NCI-H1694 treated with DMSO at 0.1 percent for 48 hours (cell line): Measurements from ENCODE around the gene PJA2.
"Not testable (repeated sequence)": the region's sequence is repeated elsewhere in the genome, so short reads cannot be mapped to it uniquely, and the experiment has no call there.

Experiments used
- DNase-seq: peaks from one replicate; lab custom pipeline; 2025; lab: John Stamatoyannopoulos, UW

The PJA2 gene, protein sequence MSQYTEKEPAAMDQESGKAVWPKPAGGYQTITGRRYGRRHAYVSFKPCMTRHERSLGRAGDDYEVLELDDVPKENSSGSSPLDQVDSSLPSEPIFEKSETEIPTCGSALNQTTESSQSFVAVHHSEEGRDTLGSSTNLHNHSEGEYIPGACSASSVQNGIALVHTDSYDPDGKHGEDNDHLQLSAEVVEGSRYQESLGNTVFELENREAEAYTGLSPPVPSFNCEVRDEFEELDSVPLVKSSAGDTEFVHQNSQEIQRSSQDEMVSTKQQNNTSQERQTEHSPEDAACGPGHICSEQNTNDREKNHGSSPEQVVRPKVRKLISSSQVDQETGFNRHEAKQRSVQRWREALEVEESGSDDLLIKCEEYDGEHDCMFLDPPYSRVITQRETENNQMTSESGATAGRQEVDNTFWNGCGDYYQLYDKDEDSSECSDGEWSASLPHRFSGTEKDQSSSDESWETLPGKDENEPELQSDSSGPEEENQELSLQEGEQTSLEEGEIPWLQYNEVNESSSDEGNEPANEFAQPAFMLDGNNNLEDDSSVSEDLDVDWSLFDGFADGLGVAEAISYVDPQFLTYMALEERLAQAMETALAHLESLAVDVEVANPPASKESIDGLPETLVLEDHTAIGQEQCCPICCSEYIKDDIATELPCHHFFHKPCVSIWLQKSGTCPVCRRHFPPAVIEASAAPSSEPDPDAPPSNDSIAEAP

DNA sequence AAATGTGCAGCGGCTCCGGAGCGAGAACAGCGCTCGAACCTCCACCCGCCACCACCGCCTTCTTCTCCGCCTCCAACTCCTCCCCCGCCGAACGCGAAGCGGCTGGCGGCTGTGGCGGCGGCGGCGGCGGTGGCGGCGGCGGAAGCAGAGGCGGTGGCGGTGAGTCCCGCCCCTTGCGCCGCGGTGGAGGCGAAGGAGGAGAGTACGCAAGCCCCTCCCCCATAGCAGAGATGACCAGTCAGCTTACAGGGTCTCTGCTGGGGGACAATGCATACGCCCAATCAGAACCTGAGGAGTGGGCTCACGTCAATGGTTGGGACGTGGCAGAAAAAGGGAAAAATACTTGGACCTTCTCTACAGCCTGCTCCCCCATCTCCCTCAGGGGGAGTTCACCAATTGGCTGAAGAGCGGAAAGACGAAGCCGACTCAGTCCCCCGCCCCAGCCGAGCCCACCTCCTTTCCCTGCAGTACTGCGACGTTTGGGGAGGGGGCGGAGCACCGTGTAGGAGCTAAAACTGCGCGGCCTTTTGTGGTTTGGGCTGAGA, at the start of gene PJA2:
Gene PJA2 (minus strand): TSS at position 131 of the 545 bp plus-strand sequence. CDS start 26,541 bp downstream, outside the sequence.
- peak; percentile 98 for DNase-seq

DNA sequence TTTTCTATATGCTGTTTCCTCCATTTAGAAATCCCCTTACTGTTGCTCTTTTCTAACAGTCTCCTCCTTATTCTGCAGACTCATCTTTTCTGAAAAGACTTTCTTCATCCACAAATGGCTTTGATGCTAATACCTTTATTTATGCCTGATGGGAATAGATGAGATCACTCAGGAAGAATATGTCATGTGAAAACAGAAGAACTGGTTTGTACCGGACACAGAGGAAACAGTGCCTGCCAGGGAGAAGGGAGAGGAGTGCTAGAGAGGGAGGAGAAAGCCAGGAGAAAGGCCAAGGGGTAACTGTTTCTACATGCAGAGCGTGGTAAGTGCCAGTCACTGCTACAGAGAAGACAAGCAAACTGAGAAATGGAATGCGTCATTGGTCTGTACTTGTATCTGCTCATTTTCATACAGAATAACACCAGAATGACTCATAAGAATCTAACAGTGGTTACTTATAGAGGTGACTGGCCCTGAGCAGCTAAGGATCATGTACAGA, 45.9 kb upstream of the PJA2 start:
- no peak for DNase-seq

DNA sequence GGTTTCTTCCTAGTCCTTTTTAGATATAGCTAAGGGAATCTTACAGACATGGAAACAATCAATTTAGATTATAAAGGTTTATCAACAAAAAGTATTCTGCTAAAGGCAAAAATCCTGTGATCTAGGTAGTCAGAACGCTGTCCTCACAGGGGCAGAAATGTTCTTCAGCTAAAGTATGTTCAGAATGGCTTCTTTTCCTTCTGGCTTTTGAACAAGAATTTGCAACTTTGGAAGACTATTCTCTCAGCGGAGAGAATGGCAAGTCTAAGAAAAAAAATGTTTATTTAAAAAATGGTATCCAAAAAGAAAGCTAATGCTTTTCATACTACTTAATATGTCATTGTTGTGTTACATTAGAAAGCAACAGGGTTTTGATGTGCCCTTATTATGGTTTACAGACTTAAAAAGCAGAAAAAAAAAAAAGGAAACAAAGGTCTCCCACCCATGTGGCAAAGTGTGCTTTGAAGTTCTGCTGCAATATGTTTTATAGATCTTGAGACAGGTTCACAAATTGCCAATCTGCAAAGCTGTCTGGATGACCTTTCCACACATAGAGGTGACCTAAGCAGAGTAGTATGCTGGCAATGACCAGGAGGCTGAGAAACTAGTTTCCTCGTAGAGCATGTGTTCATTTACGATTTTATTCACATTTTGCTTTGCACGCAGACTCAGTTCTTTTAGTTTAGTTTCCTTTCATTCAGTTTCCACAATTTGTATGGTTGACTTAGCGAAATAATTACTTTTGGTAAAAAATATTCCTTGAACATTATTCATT, 45.1 kb upstream of the PJA2 start:
- DNase-seq = no peak

DNA sequence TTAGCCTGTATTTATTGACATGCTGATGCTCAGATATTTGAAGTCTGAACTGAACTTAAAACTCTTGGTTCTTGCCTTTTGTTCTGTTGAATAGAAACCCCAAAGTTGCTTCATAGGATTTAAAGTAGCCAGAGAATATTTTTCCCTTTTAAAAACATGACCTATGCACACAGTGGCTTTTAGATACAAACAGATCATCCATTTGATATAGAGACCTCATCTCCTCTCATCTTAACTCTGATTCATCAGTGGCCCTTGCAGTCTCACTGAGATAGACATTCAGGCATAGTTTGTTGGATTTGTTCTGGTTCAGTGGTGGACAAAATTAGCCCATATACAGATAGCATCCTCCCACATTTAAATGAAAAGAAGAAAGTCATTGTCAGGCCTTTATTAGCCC, 43.5 kb upstream of the PJA2 start:
- DNase-seq = no peak

DNA sequence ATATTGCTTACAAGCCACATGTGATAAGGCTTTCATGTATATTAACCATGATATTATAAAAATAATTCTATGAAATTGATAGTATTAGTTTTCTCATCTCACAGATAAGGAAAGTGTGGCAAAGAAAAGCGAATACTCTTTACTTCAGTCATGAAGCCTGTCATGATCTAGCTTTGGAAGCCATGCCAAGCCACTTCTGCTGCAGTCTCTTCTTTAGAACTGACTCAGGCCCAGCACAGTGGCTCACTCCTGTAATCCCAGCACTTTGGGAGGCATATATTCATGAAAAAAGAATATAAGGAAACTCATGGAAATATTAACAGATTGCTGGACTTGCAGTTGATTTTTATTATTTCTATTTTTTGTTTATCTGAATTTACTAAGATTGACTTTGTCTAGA, 42.9 kb upstream of the PJA2 start:
- DNase-seq = no peak

DNA sequence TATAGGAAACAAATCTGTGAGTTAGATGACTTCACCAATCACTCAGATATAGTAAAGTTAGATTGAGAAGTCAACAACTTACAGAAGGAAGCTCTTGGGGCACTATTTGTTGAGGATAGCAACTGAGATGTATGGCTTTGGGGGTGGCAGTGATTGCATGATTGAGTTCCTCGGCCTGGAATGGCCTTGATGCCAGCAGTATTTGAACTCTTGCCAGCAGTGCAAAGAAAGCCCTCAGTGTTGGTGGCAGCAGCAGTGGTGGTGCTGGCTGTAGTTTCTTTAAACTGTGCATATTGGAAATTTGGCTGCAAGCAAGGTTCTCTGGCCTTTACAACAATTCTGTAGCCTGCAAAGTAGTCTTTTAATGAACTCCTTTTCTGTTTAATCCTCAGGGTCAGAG, 41.4 kb upstream of the PJA2 start:
- no peak for DNase-seq

DNA sequence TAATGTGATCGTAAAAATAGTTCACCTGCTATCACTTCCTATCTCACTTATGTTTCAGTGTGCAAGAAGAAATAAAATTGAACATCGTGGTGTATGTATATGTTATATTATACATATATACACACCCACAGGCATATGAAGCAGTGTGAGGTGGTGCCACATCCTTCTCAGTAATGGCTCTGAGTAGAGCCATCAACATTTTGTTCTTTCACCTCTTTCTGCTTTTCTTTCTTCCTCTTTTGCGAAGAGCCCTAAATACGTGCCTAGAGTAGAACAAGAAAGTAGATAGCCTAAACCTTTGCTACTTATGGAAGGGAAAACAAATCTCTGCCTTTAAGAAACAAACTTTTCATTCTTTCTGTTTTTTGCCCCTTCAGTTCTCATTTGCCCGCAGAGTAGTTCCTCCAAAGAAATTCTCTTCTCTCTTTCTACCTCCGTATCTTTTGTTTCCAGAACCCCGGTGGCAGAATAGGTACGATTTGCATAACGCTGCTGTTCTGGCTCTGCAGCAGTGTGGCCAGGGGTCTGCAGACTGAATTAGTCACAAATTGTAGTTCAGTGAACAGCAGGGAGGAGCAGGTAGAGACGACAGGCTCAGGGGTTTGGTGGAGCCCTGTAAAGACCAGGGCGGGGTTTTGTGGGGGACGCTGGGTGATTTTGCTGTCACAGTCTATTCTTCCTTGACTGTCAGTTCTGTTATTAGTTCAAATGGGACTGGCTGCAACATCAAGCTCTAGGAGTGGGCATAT, 40.5 kb upstream of the PJA2 start:
- DNase-seq = no peak

DNA sequence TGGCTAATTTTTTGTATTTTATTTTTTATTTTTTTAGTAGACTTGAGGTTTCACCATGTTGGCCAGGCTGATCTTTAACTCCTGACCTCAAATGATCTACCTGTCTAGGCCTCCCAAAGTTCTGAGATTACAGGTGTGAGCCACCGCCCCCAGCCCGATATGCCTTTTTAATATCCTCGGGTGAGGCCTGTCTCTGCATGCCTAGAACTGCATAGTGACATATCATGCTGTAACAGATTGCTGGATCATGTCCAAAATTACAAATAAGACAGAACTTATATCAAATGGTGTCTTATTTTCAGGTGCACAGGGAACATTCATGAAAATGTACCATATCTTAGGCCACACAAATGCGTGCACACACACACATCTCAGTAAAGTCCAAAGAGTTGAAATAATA, 39.1 kb upstream of the PJA2 start:
- no peak for DNase-seq

DNA sequence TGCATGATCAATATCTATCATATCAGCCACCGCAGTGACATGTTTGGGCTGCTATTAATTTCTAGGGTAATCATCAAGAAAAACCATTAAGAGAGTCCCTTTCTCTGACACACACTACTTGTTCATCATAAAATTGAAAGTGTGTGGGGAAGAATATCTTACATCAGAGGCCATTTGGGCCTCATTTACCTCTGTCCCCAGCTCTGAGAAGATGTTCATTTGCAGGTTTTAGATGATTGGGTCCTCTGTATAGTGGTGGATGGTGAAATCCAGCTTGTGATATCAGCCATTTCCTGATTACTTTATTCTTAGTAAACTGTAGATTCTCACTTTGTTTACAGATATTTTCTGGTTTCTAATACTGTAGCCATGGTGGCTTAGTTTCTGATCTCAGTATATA, 29.8 kb upstream of the PJA2 start:
- DNase-seq = no peak

DNA sequence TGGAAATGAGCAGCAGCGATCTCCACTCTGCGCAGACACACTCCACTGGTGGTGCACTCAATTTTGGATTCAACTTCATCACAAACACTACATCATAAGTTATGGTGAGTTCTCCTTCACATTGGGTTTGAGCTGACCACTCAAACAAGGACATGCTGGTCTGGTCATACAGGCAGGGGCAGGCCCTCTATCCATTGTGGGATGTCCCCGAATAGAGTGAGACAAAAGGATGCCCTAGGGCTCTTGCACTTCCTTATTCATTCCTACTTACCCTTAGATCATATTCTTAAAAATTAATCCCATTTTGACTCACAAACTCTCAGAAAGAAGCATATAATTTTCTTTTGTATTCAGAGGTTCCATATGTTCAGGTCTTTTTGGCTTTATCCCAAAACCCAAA, 16.3 kb upstream of the PJA2 start:
- DNase-seq = no peak

DNA sequence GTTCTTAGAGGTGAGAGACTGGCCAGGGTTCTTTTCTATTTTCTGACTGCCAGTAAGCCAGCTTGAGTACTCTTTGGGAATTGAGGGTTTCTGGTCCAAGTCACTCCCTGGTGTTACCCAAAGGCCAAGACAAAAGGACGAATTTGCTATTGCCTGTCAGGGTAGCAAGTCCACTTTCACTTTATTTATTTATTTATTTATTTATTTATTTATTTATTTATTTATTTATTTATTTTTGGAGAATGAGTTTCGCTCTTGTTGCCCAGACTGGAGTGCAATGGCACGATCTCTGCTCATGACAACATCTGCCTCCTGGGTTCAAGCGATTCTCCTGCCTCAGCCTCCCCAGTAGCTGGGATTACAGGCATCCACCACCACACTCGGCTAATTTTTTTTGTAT, 15.7 kb upstream of the PJA2 start:
- DNase-seq = not testable (repeated sequence)

DNA sequence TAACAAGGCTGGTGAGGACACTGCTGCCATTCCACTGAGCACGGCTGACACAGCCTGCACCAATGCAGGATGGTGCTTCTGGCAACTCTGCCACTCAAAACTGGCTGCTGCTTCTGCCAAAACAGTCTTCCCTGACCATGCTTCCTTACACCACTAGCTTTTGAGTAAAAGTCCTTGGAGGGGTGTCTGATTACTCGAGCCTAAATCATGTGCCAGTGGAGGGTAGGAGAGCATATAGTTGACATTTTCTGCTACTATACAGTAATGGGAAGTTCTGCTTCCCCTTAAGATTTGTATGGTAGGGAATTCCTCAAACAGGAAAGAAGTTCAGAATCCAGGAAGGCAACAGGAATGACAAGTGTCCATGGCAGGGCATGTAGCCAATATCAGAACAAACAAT, 12.2 kb upstream of the PJA2 start:
- DNase-seq = no peak

DNA sequence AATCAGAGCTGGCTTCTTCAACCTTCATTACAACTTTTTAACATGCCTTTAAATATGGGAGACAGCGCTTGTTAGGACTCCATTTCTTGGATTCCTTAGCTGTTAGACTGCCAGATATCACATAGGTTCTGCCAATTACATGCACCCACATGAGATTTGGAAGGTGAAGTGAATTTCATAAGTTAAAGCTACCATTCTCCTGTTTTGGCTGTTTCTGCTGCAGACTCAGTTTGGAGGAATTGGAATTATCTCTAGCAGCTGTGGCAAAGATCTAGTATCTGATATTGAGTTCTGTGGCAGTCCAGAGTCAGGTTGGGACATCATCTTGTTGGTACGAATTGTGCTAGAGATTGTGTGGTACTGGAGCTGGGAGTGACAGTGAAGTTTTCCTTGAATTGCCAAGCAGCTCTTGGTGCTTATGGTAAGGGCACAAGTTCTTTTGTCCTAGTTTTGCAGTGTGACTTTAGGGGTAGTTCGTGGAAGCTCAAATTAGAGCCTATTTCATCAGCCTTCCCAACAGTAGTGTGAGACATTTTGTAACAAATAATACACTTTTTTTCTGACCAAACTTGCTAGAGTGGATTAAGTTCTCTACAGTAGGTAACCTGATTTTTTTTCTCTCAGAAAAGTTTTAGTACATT, 9.1 kb upstream of the PJA2 start:
- DNase-seq = no peak

DNA sequence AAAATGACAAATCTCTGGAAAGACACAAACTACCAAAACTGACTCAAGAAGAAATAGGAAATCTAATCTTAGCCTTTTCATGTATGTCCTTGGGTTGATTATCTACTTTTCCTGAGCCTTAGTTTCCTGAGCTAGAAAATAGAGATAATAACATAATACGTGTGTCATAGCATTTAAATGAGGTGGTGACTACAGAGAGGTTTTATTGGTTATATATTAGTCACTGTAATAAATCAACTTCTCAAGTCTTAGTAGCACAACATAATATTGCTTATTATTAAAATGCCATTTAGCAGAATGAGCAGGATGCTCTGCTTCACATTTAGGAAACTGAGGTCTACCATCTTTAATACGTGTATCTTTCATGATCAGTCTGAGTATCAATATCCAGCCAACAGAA, 7.1 kb upstream of the PJA2 start:
- DNase-seq = no peak

DNA sequence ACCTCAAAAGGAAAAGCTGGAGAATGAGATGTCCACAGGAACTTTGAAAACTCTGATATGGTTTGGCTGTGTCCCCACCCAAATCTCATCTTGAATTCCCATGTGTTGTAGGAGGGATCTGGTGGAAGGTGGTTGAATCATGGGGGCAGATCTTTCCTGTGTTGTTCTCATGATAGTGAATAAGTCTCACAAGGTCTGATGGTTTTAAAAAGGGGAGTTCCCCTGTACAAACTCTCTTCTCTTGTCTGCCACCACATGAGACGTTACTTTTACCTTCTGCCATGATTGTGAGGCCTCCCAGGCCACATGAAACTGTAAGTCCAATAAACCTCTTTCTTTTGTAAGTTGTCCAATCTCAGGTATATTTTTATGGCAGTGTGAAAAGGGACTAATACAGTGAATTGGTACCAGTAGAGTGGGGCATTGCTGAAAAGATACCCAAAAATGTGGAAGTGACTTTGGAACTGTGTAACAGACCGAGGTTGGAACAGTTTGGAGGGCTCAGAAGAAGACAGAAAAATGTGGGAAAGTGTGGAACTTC, 4.2 kb upstream of the PJA2 start:
- not testable (repeated sequence) for DNase-seq

DNA sequence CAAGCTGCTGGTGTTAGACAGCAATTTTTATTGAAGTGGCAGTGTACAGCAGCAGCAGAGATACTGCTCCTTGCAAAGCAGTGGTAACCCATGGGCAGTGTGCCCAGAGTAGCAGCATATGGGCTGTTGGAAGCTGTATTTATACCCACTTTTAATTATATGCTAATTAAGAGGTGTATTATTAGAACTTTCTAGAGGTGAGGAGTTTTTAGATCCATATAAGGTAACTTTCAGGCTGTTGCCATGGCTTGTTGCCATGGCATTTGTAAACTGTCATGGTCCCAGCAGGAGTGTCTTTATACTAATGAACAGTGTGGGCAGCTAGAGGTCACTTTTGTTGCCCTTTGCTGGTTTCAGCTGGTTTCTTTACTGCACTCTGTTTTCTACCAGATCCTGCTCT, 3.7 kb upstream of the PJA2 start:
- peak; percentile 9 for DNase-seq

DNA sequence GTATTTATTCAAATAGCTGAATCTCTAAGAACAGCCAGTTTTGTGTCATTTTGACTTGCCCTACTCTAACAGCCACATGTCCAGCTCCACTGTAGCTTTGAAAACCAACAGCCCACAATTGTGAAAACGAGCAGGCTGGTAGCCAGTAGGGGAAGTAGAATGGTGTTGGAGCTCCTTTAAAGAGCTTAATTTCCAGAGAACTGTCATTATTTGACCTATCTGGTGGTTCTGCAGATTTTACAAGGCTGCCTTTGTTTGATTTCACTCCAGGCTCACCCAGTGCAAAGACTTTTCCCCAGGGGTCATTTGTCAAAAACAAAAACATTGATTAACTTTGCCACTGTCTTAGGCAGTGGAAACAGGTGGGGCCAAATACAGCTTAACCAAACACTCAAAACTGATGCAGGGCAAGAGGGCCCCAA, 3.2 kb upstream of the PJA2 start:
- no peak for DNase-seq

DNA sequence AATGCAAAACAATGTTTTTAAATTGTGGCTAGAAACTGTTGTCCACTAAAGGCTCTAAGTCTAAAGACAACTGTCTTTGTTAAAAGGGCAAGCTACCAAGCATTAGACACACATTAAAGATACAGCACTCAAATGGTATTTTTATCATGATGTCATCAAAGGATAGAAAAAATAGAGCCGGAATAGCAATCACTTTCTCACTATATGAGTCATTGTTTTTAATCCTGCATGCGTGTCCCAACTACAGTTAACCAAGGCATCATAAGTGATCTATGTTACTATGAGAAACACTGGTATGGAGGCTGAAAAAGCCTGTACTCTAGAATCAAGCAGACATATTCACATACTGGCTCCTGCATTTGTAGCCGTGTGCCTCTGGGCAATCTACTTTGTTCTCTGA, 1.9 kb upstream of the PJA2 start:
- no peak for DNase-seq

DNA sequence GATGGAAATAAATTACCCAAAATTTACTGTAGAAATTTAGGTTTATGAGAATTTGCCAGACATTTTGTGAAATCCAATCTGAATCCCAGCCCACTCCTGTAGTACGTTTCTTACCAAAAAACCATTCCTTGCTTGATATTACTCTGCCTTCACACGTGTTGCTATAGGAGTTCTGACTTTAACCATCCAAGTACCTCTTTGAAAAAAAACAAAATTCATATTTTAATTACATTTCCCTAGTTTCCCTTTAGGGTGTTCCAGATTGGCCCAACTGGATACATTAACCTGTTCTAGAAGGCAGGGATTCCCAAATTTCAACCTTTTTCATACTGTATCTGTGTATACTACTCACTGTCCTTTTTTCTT, 1.4 kb upstream of the PJA2 start:
- peak; percentile 4 for DNase-seq

DNA sequence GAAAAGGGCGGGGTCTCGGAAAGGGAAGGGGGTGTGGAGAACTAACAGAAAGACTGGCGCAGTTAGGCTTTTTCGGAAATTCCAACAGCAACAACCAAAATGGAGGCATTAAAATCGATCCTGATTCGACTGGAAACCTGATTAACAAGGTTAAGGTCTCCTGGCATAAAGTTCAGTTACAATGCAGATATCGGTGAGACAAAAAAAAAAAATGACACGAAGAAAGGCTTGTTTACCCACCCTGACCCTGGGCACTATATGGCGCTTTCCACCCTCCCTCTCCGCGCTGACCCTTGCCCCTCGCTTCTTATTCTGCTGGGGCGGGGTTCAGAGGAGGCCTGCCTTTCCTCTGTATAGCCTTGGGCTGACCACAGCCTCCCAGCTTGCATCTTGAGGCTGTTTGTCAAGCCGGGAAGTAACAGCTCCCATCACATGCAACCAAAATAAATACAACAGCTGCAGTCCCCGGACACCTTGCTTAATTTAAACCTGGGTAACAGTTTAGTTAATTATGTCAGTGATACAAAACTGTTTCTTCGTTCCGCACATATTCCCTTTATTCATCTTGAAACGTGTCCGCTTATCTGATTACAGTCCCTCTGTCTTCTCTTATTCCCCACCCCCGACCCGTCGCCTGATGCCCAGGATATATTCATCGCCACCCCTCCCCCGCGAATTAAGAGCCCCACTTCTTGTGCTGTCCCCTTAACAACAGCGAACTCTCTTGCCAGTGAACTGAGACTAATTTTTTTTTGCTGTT, 795 bp upstream of the PJA2 start:
- peak; percentile 54 for DNase-seq
